Adrenal gland (tissue), 5 donors: ENCODE results near the gene AGO4.

Source experiments
- POLR2A ChIP-seq, 2 donors: fragments of 450-650 bp; IDR thresholded peaks; one replicate each; pipeline ENCODE4 v1.6.1; 2017; ENCODE audit warnings: antibody characterized with exemption in 2 of 2, mild to moderate bottlenecking in 2 of 2, moderate library complexity in 1 of 2
- TF ChIP-seq, protein P1 (sequence below), 6 experiments: fragments of 450-650 bp in 4 of 6; fragments of 200-600 bp in 2 of 6; sonication (generic) in 1 of 6; IDR thresholded peaks; 1 replicate in 5 of 6; 2 replicates in 1 of 6; pipeline versions ENCODE4 v1.5.1 to v1.8.0; 2016 to 2021; ENCODE audit warnings: antibody characterized with exemption in 6 of 6, mild to moderate bottlenecking in 2 of 6, moderate library complexity in 1 of 6
- donor health status: DM: no; HTN: no; CAD: no.

DNA sequence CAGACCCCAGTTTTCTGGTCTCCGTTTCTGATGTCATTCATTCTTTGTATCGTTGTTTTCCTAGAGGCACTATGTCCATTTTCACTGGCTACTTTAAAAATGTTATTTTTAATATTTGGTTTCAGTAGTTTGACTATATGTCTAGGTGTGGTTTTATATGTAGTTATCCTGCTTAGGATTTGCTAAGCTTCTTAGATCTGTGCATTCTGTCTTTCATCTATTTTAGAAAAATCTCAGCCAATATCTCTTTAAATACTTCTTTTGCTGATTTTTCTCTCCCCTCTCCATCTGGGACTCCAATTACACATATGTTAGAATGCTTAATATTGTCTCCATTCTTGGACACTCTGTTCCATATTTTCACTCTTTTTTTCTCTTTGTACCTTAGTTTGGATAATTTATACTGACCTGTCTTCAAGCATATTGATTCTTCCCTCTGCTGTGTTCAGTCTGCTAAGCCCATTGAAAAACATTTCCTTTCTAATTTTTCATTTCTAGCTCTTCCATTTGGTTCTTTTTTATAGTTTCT is 24.7 kb upstream of the AGO4 start:
- TF ChIP-seq POLR2A (IDR thresholded peaks at IDR 0.05) = no peak
- TF ChIP-seq, protein P1, sequence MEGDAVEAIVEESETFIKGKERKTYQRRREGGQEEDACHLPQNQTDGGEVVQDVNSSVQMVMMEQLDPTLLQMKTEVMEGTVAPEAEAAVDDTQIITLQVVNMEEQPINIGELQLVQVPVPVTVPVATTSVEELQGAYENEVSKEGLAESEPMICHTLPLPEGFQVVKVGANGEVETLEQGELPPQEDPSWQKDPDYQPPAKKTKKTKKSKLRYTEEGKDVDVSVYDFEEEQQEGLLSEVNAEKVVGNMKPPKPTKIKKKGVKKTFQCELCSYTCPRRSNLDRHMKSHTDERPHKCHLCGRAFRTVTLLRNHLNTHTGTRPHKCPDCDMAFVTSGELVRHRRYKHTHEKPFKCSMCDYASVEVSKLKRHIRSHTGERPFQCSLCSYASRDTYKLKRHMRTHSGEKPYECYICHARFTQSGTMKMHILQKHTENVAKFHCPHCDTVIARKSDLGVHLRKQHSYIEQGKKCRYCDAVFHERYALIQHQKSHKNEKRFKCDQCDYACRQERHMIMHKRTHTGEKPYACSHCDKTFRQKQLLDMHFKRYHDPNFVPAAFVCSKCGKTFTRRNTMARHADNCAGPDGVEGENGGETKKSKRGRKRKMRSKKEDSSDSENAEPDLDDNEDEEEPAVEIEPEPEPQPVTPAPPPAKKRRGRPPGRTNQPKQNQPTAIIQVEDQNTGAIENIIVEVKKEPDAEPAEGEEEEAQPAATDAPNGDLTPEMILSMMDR (IDR thresholded peaks at IDR 0.05) = no peak
